Measurements from ENCODE around the gene ATP8B1. TPM values are rescaled to one million over a fixed set of nuclear protein-coding genes. Genes with fewer than 3 reads are reported as not detected.
A peak's percentile ranks its signal among the peaks of the same experiment; 100 is the strongest.

Gene ATP8B1
- total RNA-seq, 1 experiment from 2014 or later: 15.9 TPM

- Histone ChIP-seq H2AFZ (ENCODE audit: low read depth, low read length, poor library complexity, severe bottlenecking) (no peak overlapping the region), H3K36me3 (ENCODE audit: control insufficient read depth in 1 of 2, insufficient read depth in 2 of 2, low read length in 2 of 2) (no peaks in the 10 kb centered on the region), H3K4me2 (ENCODE audit: low read length) (peak overlapping the region; percentile 97), H3K27me3 (ENCODE audit: insufficient read depth, low read length) (no peaks in the 10 kb centered on the region), H3K9me3 (ENCODE audit: control insufficient read depth in 1 of 2, insufficient read depth in 1 of 2, low read depth in 1 of 2, low read length in 2 of 2) (no peaks in the 10 kb centered on the region), H4K20me1 (ENCODE audit: insufficient read depth) (no peaks in the 10 kb centered on the region), H3K27ac (ENCODE audit: low read depth, low read length) (peak overlapping the region; percentile 84), H3K4me1 (ENCODE audit: control insufficient read depth in 1 of 2, insufficient read depth in 2 of 2, low read length in 2 of 2) (peaks cover 18 to 36% of the 10 kb centered on the region in 2 experiments), H3K9ac (ENCODE audit: low read length) (peak overlapping the region; percentile 87), H3K9me2 (ENCODE audit: insufficient read depth) (no peaks in the 10 kb centered on the region), H3K4me3 (replicated peaks in 1 of 2; ENCODE audit: low read depth in 1 of 2, low read length in 2 of 2) (peak overlapping the region; percentile 79 to 90), H3K79me2 (ENCODE audit: insufficient read depth, low read length) (peaks cover 35% of the 10 kb centered on the region)
- intact Hi-C loops (cut with micrococcal nuclease): loop anchor here (1.0 to 2.0 kb wide), 2 partner anchors 26 to 172 kb away; no protein-coding TSS in a partner anchor
- ATAC-seq (peak; percentile 7), DNase-seq (ENCODE audit: low read depth, low spot score) (no peak)
- POLR2A ChIA-PET: interaction anchor here (1.0 kb wide), 1 partner anchor 10 kb away, joined by 4 read pairs; no protein-coding TSS in a partner anchor
- CTCF ChIA-PET: no interaction called here
- RAD21 ChIA-PET (ENCODE audit: low non-redundant PET in 1 of 2, low total read pairs in 2 of 2, uncharacterized antibody in 2 of 2, unreplicated experiment in 2 of 2): no interaction called here
- TF ChIP-seq ELF1 (IDR thresholded peaks at IDR 0.05; ENCODE audit: borderline replicate concordance, low read depth) (no peak), EZH2 (IDR thresholded peaks at IDR 0.05) (no peak), CEBPB (IDR thresholded peaks at IDR 0.05; ENCODE audit: low read depth) (no peak), SP1 (IDR thresholded peaks at IDR 0.05; ENCODE audit: low read depth) (no peak), TCF7L2 (IDR thresholded peaks at IDR 0.05; ENCODE audit: borderline replicate concordance, extremely low read depth, insufficient read depth, insufficient read length) (no peak), EGR1 (IDR thresholded peaks at IDR 0.05; ENCODE audit: low read depth) (no peak), ATF3 (IDR thresholded peaks at IDR 0.05) (no peak), POLR2AphosphoS5 (IDR thresholded peaks at IDR 0.05; ENCODE audit: low read depth, low read length) (no peak)
- TF ChIP-seq, protein P1, sequence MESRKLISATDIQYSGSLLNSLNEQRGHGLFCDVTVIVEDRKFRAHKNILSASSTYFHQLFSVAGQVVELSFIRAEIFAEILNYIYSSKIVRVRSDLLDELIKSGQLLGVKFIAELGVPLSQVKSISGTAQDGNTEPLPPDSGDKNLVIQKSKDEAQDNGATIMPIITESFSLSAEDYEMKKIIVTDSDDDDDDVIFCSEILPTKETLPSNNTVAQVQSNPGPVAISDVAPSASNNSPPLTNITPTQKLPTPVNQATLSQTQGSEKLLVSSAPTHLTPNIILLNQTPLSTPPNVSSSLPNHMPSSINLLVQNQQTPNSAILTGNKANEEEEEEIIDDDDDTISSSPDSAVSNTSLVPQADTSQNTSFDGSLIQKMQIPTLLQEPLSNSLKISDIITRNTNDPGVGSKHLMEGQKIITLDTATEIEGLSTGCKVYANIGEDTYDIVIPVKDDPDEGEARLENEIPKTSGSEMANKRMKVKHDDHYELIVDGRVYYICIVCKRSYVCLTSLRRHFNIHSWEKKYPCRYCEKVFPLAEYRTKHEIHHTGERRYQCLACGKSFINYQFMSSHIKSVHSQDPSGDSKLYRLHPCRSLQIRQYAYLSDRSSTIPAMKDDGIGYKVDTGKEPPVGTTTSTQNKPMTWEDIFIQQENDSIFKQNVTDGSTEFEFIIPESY (IDR thresholded peaks at IDR 0.05; ENCODE audit: extremely low read depth, insufficient replicate concordance, low read length): no peak
- TF ChIP-seq, protein P2, sequence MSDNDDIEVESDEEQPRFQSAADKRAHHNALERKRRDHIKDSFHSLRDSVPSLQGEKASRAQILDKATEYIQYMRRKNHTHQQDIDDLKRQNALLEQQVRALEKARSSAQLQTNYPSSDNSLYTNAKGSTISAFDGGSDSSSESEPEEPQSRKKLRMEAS (IDR thresholded peaks at IDR 0.05): no peak
- TF ChIP-seq, protein P3, sequence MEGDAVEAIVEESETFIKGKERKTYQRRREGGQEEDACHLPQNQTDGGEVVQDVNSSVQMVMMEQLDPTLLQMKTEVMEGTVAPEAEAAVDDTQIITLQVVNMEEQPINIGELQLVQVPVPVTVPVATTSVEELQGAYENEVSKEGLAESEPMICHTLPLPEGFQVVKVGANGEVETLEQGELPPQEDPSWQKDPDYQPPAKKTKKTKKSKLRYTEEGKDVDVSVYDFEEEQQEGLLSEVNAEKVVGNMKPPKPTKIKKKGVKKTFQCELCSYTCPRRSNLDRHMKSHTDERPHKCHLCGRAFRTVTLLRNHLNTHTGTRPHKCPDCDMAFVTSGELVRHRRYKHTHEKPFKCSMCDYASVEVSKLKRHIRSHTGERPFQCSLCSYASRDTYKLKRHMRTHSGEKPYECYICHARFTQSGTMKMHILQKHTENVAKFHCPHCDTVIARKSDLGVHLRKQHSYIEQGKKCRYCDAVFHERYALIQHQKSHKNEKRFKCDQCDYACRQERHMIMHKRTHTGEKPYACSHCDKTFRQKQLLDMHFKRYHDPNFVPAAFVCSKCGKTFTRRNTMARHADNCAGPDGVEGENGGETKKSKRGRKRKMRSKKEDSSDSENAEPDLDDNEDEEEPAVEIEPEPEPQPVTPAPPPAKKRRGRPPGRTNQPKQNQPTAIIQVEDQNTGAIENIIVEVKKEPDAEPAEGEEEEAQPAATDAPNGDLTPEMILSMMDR (IDR thresholded peaks at IDR 0.05 in 2 of 3, conservative IDR thresholded peaks at IDR 0.05 in 1 of 3; ENCODE audit: borderline replicate concordance in 1 of 3, insufficient read depth in 1 of 3, low read depth in 2 of 3, low read length in 2 of 3): no peak
- no TSS peak for BruUV-seq (replicated peaks)
Observed at GRCh38 chr18:57802213-57803102, 657 bp downstream of the ATP8B1 start.

Data from HCT116 (cell line).